Amniotic epithelial cell (primary cell): Measurements from ENCODE around the gene DHX29.

Experiments
- DNase-seq: peaks from one replicate; pipeline ENCODE4 v3.0.0-alpha.2; 2010; ENCODE audit warnings: low read depth

The DHX29 gene

GRCh38 chr5:55232271-55232984, 75.1 kb downstream of the DHX29 start:
- no peak for DNase-seq

- DNase-seq: no peak
Measured at GRCh38 chr5:55231919-55232270, 75.6 kb downstream of the DHX29 start.

- no peak for DNase-seq
Measured at GRCh38 chr5:55231029-55231918, 76.2 kb downstream of the DHX29 start.

GRCh38 chr5:55230086-55230629, 77.3 kb downstream of the DHX29 start:
- DNase-seq: no peak

GRCh38 chr5:55227664-55228430, 79.6 kb downstream of the DHX29 start:
- no peak for DNase-seq

GRCh38 chr5:55226934-55227663, 80.4 kb downstream of the DHX29 start, which contains the start of gene MCIDAS:
Gene MCIDAS, minus strand, starts transcription at chr5:55227315. Its CDS starts 177 bp downstream, at chr5:55227138.
- no peak for DNase-seq

GRCh38 chr5:55226027-55226933, 81.2 kb downstream of the DHX29 start:
- peak; percentile 28 for DNase-seq

- DNase-seq: no peak
Measured at GRCh38 chr5:55225346-55225745, 82.1 kb downstream of the DHX29 start.

- no peak for DNase-seq
Measured at GRCh38 chr5:55223812-55224240, 83.7 kb downstream of the DHX29 start.

- no peak for DNase-seq
Measured at GRCh38 chr5:55222985-55223811, 84.3 kb downstream of the DHX29 start.

GRCh38 chr5:55222092-55222984, 85.2 kb downstream of the DHX29 start:
- DNase-seq: no peak

- no peak for DNase-seq
Measured at GRCh38 chr5:55220433-55221185, 86.9 kb downstream of the DHX29 start.

- no peak for DNase-seq
Measured at GRCh38 chr5:55219770-55220169, 87.7 kb downstream of the DHX29 start.

- no peak for DNase-seq
Measured at GRCh38 chr5:55218967-55219366, 88.5 kb downstream of the DHX29 start.

GRCh38 chr5:55211184-55211874, 96.2 kb downstream of the DHX29 start:
- no peak for DNase-seq
